Liver (tissue), 9 donors: ENCODE measurements around the gene D2HGDH. TPM values are rescaled to one million over a fixed set of nuclear protein-coding genes. Genes with fewer than 3 reads are reported as not detected.
"Not testable (repeated sequence)": the region's sequence is repeated elsewhere in the genome, so short reads cannot be mapped to it uniquely, and the experiment has no call there.

Experiments
- DNase-seq: peaks from one replicate; pipeline ENCODE4 v3.0.0-alpha.2; 2017; ENCODE audit warnings: low spot score
- H3K27ac ChIP-seq, 2 donors: one replicate each; pipeline ENCODE4 v1.7.0; 2013; ENCODE audit warnings: inconsistent platforms in 2 of 2, low read length in 2 of 2, control low read depth in 1 of 2, low read depth in 1 of 2, mild to moderate bottlenecking in 1 of 2
- H3K27me3 ChIP-seq, 4 donors: one replicate each; pipeline versions ENCODE4 v1.6.1 to v1.7.0; 2013; ENCODE audit warnings: low read length in 3 of 4, inconsistent platforms in 1 of 4, mild to moderate bottlenecking in 1 of 4, moderate library complexity in 1 of 4; ENCODE audit not compliant: control insufficient read depth in 4 of 4, insufficient read depth in 4 of 4
- H3K36me3 ChIP-seq, 4 donors: one replicate each; pipeline versions ENCODE4 v1.6.1 to v1.7.0; 2013; ENCODE audit warnings: low read length in 3 of 4, mild to moderate bottlenecking in 3 of 4, low read depth in 1 of 4, moderate library complexity in 1 of 4; ENCODE audit not compliant: control insufficient read depth in 4 of 4, insufficient read depth in 3 of 4
- H3K4me1 ChIP-seq, 4 donors: one replicate each; pipeline versions ENCODE4 v1.6.1 to v1.7.0; 2013; ENCODE audit warnings: low read length in 3 of 4, mild to moderate bottlenecking in 3 of 4, moderate library complexity in 1 of 4; ENCODE audit not compliant: control insufficient read depth in 4 of 4, insufficient read depth in 4 of 4
- H3K4me3 ChIP-seq, 3 donors: one replicate each; pipeline versions ENCODE4 v1.6.1 to v1.7.0; 2013; ENCODE audit warnings: low read length in 3 of 3, control low read depth in 1 of 3, low read depth in 1 of 3, mild to moderate bottlenecking in 1 of 3
- H3K9ac ChIP-seq, 2 donors: one replicate each; pipeline ENCODE4 v1.7.0; 2013; ENCODE audit warnings: low read length in 2 of 2, mild to moderate bottlenecking in 2 of 2, moderate library complexity in 2 of 2, control low read depth in 1 of 2, low read depth in 1 of 2
- H3K9me3 ChIP-seq, 4 donors: one replicate each; pipeline versions ENCODE4 v1.6.1 to v1.7.0; 2013; ENCODE audit warnings: low read length in 3 of 4; ENCODE audit not compliant: control insufficient read depth in 4 of 4
- ATF3 ChIP-seq: IDR thresholded peaks from 2 replicates; pipeline ENCODE4 v1.6.1; 2016; ENCODE audit warnings: antibody characterized with exemption
- EGR1 ChIP-seq, 2 donors: IDR thresholded peaks; 2 replicates each; pipeline ENCODE4 v1.6.1; 2016 to 2018; ENCODE audit warnings: antibody characterized with exemption in 2 of 2, low read depth in 2 of 2
- FOXA1 ChIP-seq: IDR thresholded peaks from 2 replicates; pipeline ENCODE4 v1.6.1; 2016; ENCODE audit warnings: antibody characterized with exemption
- FOXA2 ChIP-seq: IDR thresholded peaks from 2 replicates; pipeline ENCODE4 v1.6.1; 2016; ENCODE audit warnings: antibody characterized with exemption
- GABPA ChIP-seq, 2 donors: IDR thresholded peaks in 1 of 2; conservative IDR thresholded peaks in 1 of 2; 2 replicates each; pipeline ENCODE4 v1.6.1; 2016; ENCODE audit warnings: antibody characterized with exemption in 2 of 2, mild to moderate bottlenecking in 1 of 2, moderate library complexity in 1 of 2
- HNF4A ChIP-seq, 2 donors: conservative IDR thresholded peaks; 2 replicates each; pipeline ENCODE4 v1.6.1; 2016; ENCODE audit warnings: antibody characterized with exemption in 2 of 2, mild to moderate bottlenecking in 2 of 2
- HNF4G ChIP-seq: IDR thresholded peaks from 2 replicates; pipeline ENCODE4 v1.6.1; 2016; ENCODE audit warnings: antibody characterized with exemption
- JUND ChIP-seq, 2 donors: IDR thresholded peaks; 2 replicates each; pipeline ENCODE4 v1.6.1; 2016; ENCODE audit warnings: antibody characterized with exemption in 2 of 2
- MAX ChIP-seq: IDR thresholded peaks from 2 replicates; pipeline ENCODE4 v1.6.1; 2016; ENCODE audit warnings: antibody characterized with exemption
- NR2F2 ChIP-seq: IDR thresholded peaks from 2 replicates; pipeline ENCODE4 v1.6.1; 2016; ENCODE audit warnings: antibody characterized with exemption
- RAD21 ChIP-seq, 2 donors: IDR thresholded peaks; 2 replicates each; pipeline ENCODE4 v1.6.1; 2016; ENCODE audit warnings: antibody characterized with exemption in 2 of 2, mild to moderate bottlenecking in 2 of 2
- RXRA ChIP-seq, 2 donors: IDR thresholded peaks; 2 replicates each; pipeline ENCODE4 v1.6.1; 2017 to 2018; ENCODE audit warnings: antibody characterized with exemption in 2 of 2, mild to moderate bottlenecking in 1 of 2
- YY1 ChIP-seq: IDR thresholded peaks from 2 replicates; pipeline ENCODE4 v1.6.1; 2016; ENCODE audit warnings: antibody characterized with exemption, mild to moderate bottlenecking
- WGBS: extraction: QIAGEN DNeasy Blood & Tissue Kit; methylation state at CpG from one replicate; pipeline ENCODE4 v1.1.7; 2013; 5-methylcytosine and 5-hydroxymethylcytosine counted together
- polyA plus RNA-seq, 2 donors: library from polyadenylated mRNA; stranded (reverse) in 1 of 2; unstranded in 1 of 2; fragments of 200-250 nt in 1 of 2; fragments of >200 nt in 1 of 2; fragmentation: Nextera tagmentation in 1 of 2; extraction: Ambion mirVana in 1 of 2; gene quantifications; one replicate each; pipeline versions ENCODE4 v1.2.1 to v1.2.3, GENCODE V29; 2013 to 2015
- total RNA-seq, 2 donors: library from RNA; depleted of rRNA; stranded (reverse); fragments of >200 nt; gene quantifications; one replicate each; pipeline ENCODE4 v1.2.3, GENCODE V29; 2014
- donor health status: healthy.
- donor health status: healthy.
- donor health status: healthy.
- donor health status: healthy.
- donor health status: healthy.

D2HGDH gene
- total and polyA plus RNA-seq, 4 donors: 6.4 to 25.0 (median 13.5) TPM

DNA sequence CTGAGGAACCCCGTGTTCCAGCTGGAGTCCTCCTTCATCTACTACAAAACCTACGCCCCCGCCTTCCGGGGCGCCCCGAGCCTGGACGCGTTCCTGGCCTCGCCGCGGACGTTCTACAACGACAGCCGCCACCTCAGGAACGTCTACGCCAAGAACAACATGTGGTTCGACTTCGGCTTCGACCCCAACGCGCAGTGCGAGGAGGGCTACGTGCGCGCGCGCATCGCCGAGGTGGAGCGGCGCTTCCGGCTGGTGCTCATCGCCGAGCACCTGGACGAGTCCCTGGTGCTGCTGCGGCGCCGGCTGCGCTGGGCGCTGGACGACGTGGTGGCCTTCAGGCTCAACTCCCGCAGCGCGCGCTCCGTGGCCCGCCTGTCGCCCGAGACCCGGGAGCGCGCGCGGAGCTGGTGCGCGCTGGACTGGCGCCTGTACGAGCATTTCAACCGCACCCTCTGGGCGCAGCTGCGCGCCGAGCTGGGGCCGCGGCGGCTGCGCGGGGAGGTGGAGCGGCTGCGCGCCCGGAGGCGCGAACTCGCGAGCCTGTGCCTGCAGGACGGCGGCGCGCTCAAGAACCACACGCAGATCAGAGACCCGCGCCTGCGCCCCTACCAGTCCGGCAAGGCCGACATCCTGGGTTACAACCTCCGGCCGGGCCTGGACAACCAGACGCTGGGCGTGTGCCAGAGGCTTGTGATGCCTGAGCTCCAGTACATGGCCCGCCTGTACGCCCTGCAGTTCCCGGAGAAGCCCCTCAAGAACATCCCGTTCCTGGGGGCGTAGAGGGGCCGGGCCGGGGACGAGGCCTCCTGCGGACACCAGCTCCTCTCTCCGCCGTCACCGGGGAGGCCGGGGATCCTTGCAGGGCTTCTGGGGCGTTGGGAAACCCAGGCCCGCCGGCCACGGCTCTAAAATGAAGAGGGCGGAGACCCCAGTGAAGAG, 69.2 kb downstream of the D2HGDH start:
- peak overlapping the region in 1 of 3 donors; percentile 45 for H3K4me3 ChIP-seq

DNA sequence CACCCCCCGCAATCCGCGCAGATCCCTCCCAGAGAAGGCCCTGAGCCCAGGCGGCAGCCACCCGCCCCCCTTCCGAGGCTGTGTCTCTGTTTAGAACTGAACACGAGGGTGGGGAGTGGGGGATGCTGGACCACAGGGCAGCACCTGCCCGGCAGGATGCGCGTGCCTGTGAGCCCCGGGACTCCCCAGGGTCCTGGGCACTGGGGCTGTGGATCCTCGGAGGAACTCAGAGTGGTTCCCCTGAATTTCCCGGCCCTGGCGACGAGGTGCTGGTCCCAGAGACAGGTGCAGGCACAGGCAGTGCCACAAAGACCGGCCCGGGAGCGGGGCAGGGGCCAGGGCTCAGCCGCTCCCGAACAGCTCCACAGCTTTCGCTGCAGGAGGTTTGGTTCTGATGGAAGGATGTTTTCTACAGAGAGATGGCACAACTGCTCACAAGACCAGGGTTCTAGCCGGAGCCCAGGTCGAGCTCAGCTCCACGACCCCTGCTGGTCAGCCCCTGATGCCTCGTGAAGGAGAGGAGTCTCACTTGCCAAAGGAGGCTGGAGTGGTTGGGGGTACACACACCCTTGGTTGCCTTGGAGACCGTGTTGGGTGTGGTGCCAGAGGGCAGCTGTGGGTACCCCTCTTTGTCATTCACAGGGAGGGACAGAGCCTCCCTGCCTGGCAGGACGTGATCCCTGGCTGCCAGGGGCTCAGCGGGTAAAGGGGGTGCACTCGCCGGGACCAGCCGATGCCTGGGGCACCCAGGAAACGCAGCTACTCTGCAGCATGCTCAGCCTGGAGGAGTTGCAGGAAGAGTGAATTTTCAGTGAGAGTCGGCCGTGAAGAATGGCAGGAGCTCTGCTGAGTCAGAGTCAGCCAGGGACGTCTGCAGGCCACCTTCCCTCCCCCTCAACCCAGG, 70.1 kb downstream of the D2HGDH start:
- Histone ChIP-seq H3K9me3 (no peaks in the 10 kb centered on the region), H3K4me3 (no peak overlapping the region), H3K27ac (peak overlapping the region; percentile 28 to 60), H3K4me1 (peaks cover 6 to 17% (median 13%) of the 10 kb centered on the region in 4 donors), H3K27me3 (no peaks in the 10 kb centered on the region), H3K9ac (no peak overlapping the region), H3K36me3 (no peaks in the 10 kb centered on the region)
- TF ChIP-seq MAX: no peak
- no peak for TF ChIP-seq GABPA (IDR thresholded peaks at IDR 0.05 in 1 of 2, conservative IDR thresholded peaks at IDR 0.05 in 1 of 2)
- no peak for TF ChIP-seq EGR1 (IDR thresholded peaks at IDR 0.05; ENCODE audit: low read depth in 2 of 2)
- TF ChIP-seq JUND (IDR thresholded peaks at IDR 0.05): no peak
- TF ChIP-seq HNF4A (conservative IDR thresholded peaks at IDR 0.05): no peak
- no peak for TF ChIP-seq FOXA1
- TF ChIP-seq NR2F2: no peak
- no peak for TF ChIP-seq RAD21 (IDR thresholded peaks at IDR 0.05)
- TF ChIP-seq YY1: no peak
- 55% methylated on average over 35 of the region's 35 CpGs for WGBS
- no peak for DNase-seq

More for the DNA sequence above, 69.2 kb downstream of the D2HGDH start:
- Histone ChIP-seq H3K36me3 (no peaks in the 10 kb centered on the region), H3K27ac (peak overlapping the region in 1 of 2 donors; percentile 28), H3K9ac (no peak overlapping the region), H3K9me3 (no peaks in the 10 kb centered on the region), H3K27me3 (no peaks in the 10 kb centered on the region), H3K4me1 (peaks cover 6 to 15% (median 12%) of the 10 kb centered on the region in 4 donors)
- WGBS: 31% methylated on average over 109 of the region's 109 CpGs
- DNase-seq: peak; percentile 38
- TF ChIP-seq GABPA (IDR thresholded peaks at IDR 0.05 in 1 of 2, conservative IDR thresholded peaks at IDR 0.05 in 1 of 2): no peak
- TF ChIP-seq RXRA (IDR thresholded peaks at IDR 0.05): no peak
- TF ChIP-seq NR2F2: no peak
- no peak for TF ChIP-seq FOXA2
- no peak for TF ChIP-seq ATF3
- TF ChIP-seq HNF4G: no peak

- not testable (repeated sequence) for H3K9me3 ChIP-seq, H3K27me3 ChIP-seq, H3K27ac ChIP-seq, H3K36me3 ChIP-seq, H3K9ac ChIP-seq, DNase-seq, H3K4me3 ChIP-seq
- peaks cover 8 to 25% (median 17%) of the 10 kb centered on the region in 4 donors for H3K4me1 ChIP-seq
- 42% methylated on average over 3 of the region's 8 CpGs for WGBS
Observed at GRCh38 chr2:241806217-241806616, 71.8 kb downstream of the D2HGDH start.
